H1 (cell line): Measurements from ENCODE around the gene RPS17. TPM values are rescaled to one million over a fixed set of nuclear protein-coding genes. Genes with fewer than 3 reads are reported as not detected.
A peak's percentile ranks its signal among the peaks of the same experiment; 100 is the strongest.

Experiments
- CHD2 ChIP-seq: IDR thresholded peaks from 2 replicates; pipeline ENCODE4 v1.6.1; 2012; ENCODE audit warnings: low read length, improper control_type of control experiment
- E2F6 ChIP-seq: IDR thresholded peaks from 2 replicates; pipeline ENCODE4 v1.6.1; 2012; ENCODE audit warnings: inconsistent platforms
- EP300 ChIP-seq, 2 experiments: IDR thresholded peaks; 1 replicate in 1 of 2; 2 replicates in 1 of 2; pipeline ENCODE4 v1.6.1; 2011 to 2012; ENCODE audit warnings: low read depth in 2 of 2, low read length in 2 of 2, mild to moderate bottlenecking in 2 of 2, borderline replicate concordance in 1 of 2, inconsistent platforms in 1 of 2, moderate library complexity in 1 of 2
- HDAC2 ChIP-seq, 2 experiments: fragments of 300-600 bp in 1 of 2; sonication (generic) in 1 of 2; IDR thresholded peaks; 2 replicates each; pipeline ENCODE4 v1.6.1; 2011 to 2012; ENCODE audit warnings: low read depth in 2 of 2, low read length in 2 of 2, mild to moderate bottlenecking in 2 of 2, moderate library complexity in 2 of 2, borderline replicate concordance in 1 of 2, inconsistent platforms in 1 of 2
- MAFK ChIP-seq: IDR thresholded peaks from 2 replicates; pipeline ENCODE4 v1.6.1; 2012; ENCODE audit warnings: low read depth, mild to moderate bottlenecking, improper control_type of control experiment, low read length
- SP4 ChIP-seq: IDR thresholded peaks from 2 replicates; pipeline ENCODE4 v1.6.1; 2012; ENCODE audit warnings: low read length, inconsistent platforms
- TEAD4 ChIP-seq: IDR thresholded peaks from 2 replicates; pipeline ENCODE4 v1.6.1; 2012; ENCODE audit warnings: low read depth, low read length, inconsistent platforms, mixed read lengths
- polyA plus RNA-seq, 7 experiments: library from polyadenylated mRNA; depleted of rRNA in 3 of 7; stranded (reverse) in 5 of 7; unstranded in 2 of 7; fragments of >200 nt in 5 of 7; fragments of 200-250 nt in 2 of 7; gene quantifications; 1 replicate in 5 of 7; 2 replicates in 1 of 7; 4 replicates in 1 of 7; pipeline versions ENCODE4 v1.2.1 to v1.2.3, GENCODE V29; 2011 to 2013; ENCODE audit warnings: missing spikeins in 2 of 7, mixed read lengths in 2 of 7
- total RNA-seq: library from RNA; stranded (reverse); fragmentation: NEBNext Ultra II Directional; extraction: Animal tissue kit (Norgen Biotek cat#: 25700); gene quantifications from 2 replicates; pipeline ENCODE4 v1.2.1, GENCODE V29; 2021
- TF ChIP-seq, protein P1 (sequence below): fragments of 300-600 bp; sonication (generic); IDR thresholded peaks from 2 replicates; pipeline ENCODE4 v1.7.1; 2012; ENCODE audit warnings: low read length, moderate library complexity, mild to moderate bottlenecking, inconsistent platforms; ENCODE audit not compliant: insufficient replicate concordance

Gene RPS17
- total and polyA plus RNA-seq, 2 of the 8 experiments (the other 6 are each of a cell fraction or from before 2014, with no cell fraction given), result 2,416 to 5,590 TPM

- TF ChIP-seq, protein P1, sequence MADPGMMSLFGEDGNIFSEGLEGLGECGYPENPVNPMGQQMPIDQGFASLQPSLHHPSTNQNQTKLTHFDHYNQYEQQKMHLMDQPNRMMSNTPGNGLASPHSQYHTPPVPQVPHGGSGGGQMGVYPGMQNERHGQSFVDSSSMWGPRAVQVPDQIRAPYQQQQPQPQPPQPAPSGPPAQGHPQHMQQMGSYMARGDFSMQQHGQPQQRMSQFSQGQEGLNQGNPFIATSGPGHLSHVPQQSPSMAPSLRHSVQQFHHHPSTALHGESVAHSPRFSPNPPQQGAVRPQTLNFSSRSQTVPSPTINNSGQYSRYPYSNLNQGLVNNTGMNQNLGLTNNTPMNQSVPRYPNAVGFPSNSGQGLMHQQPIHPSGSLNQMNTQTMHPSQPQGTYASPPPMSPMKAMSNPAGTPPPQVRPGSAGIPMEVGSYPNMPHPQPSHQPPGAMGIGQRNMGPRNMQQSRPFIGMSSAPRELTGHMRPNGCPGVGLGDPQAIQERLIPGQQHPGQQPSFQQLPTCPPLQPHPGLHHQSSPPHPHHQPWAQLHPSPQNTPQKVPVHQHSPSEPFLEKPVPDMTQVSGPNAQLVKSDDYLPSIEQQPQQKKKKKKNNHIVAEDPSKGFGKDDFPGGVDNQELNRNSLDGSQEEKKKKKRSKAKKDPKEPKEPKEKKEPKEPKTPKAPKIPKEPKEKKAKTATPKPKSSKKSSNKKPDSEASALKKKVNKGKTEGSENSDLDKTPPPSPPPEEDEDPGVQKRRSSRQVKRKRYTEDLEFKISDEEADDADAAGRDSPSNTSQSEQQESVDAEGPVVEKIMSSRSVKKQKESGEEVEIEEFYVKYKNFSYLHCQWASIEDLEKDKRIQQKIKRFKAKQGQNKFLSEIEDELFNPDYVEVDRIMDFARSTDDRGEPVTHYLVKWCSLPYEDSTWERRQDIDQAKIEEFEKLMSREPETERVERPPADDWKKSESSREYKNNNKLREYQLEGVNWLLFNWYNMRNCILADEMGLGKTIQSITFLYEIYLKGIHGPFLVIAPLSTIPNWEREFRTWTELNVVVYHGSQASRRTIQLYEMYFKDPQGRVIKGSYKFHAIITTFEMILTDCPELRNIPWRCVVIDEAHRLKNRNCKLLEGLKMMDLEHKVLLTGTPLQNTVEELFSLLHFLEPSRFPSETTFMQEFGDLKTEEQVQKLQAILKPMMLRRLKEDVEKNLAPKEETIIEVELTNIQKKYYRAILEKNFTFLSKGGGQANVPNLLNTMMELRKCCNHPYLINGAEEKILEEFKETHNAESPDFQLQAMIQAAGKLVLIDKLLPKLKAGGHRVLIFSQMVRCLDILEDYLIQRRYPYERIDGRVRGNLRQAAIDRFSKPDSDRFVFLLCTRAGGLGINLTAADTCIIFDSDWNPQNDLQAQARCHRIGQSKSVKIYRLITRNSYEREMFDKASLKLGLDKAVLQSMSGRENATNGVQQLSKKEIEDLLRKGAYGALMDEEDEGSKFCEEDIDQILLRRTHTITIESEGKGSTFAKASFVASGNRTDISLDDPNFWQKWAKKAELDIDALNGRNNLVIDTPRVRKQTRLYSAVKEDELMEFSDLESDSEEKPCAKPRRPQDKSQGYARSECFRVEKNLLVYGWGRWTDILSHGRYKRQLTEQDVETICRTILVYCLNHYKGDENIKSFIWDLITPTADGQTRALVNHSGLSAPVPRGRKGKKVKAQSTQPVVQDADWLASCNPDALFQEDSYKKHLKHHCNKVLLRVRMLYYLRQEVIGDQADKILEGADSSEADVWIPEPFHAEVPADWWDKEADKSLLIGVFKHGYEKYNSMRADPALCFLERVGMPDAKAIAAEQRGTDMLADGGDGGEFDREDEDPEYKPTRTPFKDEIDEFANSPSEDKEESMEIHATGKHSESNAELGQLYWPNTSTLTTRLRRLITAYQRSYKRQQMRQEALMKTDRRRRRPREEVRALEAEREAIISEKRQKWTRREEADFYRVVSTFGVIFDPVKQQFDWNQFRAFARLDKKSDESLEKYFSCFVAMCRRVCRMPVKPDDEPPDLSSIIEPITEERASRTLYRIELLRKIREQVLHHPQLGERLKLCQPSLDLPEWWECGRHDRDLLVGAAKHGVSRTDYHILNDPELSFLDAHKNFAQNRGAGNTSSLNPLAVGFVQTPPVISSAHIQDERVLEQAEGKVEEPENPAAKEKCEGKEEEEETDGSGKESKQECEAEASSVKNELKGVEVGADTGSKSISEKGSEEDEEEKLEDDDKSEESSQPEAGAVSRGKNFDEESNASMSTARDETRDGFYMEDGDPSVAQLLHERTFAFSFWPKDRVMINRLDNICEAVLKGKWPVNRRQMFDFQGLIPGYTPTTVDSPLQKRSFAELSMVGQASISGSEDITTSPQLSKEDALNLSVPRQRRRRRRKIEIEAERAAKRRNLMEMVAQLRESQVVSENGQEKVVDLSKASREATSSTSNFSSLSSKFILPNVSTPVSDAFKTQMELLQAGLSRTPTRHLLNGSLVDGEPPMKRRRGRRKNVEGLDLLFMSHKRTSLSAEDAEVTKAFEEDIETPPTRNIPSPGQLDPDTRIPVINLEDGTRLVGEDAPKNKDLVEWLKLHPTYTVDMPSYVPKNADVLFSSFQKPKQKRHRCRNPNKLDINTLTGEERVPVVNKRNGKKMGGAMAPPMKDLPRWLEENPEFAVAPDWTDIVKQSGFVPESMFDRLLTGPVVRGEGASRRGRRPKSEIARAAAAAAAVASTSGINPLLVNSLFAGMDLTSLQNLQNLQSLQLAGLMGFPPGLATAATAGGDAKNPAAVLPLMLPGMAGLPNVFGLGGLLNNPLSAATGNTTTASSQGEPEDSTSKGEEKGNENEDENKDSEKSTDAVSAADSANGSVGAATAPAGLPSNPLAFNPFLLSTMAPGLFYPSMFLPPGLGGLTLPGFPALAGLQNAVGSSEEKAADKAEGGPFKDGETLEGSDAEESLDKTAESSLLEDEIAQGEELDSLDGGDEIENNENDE, result no peak
- TF ChIP-seq HDAC2 (IDR thresholded peaks at IDR 0.05; ENCODE audit: borderline replicate concordance in 1 of 2, low read depth in 2 of 2, low read length in 2 of 2) (peak; percentile 98 to 99), SP4 (peak; percentile 96), CHD2 (0 out of 2 replicates have a peak, but pooled peaks have one; percentile 49), E2F6 (peak; percentile 48; the same call in 1 of the 2 replicates), TEAD4 (no peak), MAFK (no peak), EP300 (IDR thresholded peaks at IDR 0.05; ENCODE audit: borderline replicate concordance in 1 of 2, low read depth in 2 of 2, low read length in 2 of 2) (peak in 1 of 2 experiments; percentile 99; a peak in 2 of 3 replicates)
Observed at GRCh38 chr15:82540055-82540983, at the start of gene RPS17 (continued).
